HG03025 (cell line): ENCODE measurements around the gene CDH12.
"Not testable (repeated sequence)": the region's sequence is repeated elsewhere in the genome, so short reads cannot be mapped to it uniquely, and the experiment has no call there.

Source experiments
- ATAC-seq: cut with Tn5 transposase; IDR thresholded peaks from one replicate; pipeline ENCODE4 v1.9.1; 2021; ENCODE audit warnings: mild to moderate bottlenecking, moderate library complexity; ENCODE audit not compliant: unreplicated experiment, low FRiP score

CDH12 gene

DNA sequence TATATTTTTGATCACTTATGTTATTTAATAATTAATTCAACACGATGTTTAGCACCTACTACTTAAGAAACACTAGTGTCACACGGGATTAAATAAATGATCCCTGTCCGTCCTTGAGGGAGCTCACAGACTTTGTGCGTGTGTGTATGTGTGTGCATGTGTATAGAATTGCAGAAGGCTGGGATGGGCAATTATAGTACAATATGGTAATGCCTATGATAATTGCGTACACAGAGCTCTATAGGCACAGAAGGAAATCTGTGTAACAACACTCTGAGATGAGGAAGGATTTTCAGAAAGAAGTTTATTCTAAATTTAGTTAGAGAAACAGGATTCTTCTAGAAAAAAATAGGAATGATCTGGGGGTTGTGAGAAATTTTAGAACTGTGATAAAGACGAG lies 76.9 kb downstream of the CDH12 start:
- no peak for ATAC-seq

GRCh38 chr5:22774214-22774613 lies 78.9 kb downstream of the CDH12 start:
- ATAC-seq = not testable (repeated sequence)

- ATAC-seq = no peak
Observed at GRCh38 chr5:22764736-22765135, 88.4 kb downstream of the CDH12 start.

DNA sequence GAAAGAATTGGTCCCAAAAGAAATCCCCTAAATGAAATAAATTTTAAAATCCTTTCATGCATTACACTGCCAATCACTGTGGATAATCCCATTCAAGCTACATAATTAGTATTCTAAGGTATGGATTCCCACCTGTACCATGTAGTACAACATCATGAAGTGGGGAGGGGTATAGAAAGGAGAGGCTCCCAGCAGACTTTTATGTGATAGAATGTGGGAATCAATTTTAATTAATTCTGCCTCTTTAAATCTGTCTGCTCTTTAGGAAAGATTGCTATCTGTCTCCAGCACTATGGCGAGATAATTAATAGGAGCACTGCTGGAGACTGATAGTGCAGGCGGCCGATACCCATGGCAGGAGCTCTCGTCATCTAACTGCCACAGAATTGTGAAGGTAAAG lies 95.4 kb downstream of the CDH12 start:
- ATAC-seq = no peak

GRCh38 chr5:22754155-22754554 lies 99.0 kb downstream of the CDH12 start:
- no peak for ATAC-seq

DNA sequence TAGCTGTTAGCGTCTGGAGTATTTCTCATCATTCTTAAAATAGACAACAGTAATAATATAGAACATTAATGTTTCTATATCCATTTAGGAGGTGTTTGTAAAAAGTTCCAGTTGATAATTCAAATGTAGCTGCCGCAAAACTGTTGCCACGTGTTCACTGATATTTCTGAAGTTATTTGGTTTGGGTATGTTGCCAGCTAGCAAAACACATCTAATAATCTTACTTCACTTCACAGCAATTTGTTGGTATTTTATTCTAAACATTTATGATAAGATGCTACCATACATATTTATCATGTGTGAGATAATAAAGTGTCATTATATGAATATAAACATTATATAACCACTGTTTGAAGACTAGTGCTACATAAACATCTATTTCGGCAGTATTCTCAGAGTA lies 101.6 kb downstream of the CDH12 start:
- ATAC-seq = no peak

- ATAC-seq = no peak
Observed at GRCh38 chr5:22736443-22737003, 116.6 kb downstream of the CDH12 start.

GRCh38 chr5:22734907-22735306 lies 118.2 kb downstream of the CDH12 start:
- ATAC-seq = no peak

DNA sequence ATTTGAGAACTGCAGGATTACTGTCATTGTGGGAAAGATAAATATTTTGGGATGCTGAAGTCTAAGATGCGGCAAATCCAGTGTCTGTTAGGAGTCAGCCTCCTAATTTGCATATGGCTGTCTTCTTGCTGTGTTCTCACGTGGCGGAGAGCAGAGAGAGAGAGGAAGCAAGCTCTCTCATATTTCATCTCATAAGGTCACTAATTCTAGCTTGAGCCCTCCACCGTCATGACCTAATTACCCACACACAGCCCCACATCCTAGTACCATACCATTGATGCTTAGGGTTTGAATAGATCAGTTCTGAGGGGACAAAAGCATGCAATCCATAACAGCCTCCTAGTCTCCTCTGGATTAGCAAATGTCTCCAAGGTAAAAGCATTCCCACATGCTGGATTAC lies 124.5 kb downstream of the CDH12 start:
- ATAC-seq = no peak

DNA sequence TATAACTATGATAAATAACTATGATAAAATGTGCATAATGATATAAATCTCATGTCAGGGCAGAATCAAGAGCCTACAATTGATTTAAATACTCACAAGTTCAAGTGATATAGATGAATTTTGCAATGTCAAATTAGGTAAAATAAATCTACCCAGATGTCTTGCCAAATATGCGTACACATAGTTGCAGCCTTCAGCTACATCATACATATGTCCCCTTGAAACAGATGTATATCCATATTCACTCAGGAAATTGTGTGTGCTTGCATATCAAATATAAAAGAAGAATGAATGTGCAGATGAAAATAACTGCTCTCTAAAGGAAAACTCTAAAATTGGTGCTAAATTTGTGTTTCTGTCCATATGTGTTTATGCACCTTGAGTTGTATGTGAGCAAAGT lies 130.7 kb downstream of the CDH12 start:
- ATAC-seq = no peak

- ATAC-seq = no peak
Observed at GRCh38 chr5:22722056-22722455, 131.1 kb downstream of the CDH12 start.

DNA sequence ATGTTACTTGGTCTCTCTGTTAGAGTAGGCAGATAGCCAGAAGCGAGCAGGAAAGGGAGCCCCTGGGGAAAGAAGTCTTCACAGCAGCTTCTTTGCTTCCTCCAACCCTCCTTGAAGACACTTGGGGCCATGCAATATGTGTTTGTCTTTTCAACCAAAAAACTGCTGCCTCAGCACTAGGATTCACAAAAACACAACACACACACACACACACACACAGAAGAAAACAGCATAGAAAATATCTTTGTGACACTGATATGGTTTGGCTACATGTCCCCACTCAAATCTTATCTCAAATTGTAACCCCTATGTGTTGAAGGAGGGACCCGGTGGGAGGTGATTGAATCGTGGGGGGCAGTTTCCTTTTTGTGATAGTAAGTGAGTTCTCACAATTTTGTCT lies 133.3 kb downstream of the CDH12 start:
- ATAC-seq = no peak

DNA sequence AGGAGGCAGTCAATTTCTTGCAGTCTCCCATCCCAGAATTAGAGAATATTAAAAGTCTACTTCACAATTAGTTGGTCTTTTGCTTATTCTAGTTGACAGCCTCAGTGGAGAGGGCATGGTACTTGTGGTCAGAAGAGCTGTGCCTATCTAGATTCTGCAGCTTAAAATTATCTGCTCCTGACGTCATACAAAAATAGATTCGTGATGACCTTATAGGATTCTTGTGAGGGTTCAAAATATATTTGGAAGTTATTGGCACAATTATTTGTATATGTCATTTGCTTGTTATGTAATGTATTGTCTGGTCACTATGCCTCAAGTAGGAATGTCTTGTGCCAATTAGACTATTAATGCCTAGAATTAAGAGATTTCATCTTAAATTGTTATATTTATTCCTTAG lies 142.5 kb downstream of the CDH12 start:
- no peak for ATAC-seq

DNA sequence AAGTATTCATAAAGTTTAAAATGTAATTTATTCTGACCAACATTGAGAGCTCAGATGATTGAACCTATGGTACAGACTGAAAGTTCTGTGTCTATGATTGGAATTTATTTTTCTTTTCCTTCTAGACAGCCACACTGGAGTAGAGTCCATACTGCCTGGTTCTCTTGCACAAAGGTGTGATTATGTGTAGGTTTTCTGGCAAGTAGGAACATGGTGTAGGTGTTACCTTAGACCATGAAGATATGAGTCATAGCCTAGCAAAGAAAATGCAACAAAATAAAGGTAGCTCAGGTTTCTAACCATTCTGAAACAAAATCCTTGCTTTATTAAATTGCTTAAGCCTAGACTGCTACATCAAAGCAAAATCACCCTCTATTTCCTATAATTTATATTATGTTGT lies 143.4 kb downstream of the CDH12 start:
- ATAC-seq = no peak

DNA sequence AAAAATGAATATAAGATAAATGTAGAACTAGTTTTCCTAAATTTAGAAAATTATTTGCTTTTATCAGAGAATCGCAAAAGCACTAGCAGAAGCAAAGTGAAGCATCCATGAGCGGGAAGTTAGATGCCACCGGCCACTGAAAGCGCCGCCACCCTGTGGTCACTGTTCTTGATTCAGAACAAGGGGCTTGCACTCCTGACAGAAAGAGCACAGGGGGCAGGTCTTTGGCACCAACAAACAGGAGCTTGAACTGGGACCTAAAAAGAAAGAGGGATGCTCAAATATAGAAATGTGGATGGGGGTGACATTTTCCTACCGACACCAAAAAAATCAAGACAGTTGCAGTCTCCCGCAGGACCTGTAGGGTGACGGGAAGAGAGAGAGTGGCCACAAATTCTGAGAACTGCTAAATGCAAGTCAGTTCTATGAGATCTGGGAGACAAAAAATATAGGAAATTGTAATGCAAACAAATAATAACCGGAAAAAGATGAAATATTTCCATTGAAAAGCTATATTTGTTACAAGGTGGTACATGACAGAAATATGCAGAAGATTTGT lies 144.3 kb downstream of the CDH12 start:
- no peak for ATAC-seq

- ATAC-seq = no peak
Observed at GRCh38 chr5:22706901-22707300, 146.2 kb downstream of the CDH12 start.

DNA sequence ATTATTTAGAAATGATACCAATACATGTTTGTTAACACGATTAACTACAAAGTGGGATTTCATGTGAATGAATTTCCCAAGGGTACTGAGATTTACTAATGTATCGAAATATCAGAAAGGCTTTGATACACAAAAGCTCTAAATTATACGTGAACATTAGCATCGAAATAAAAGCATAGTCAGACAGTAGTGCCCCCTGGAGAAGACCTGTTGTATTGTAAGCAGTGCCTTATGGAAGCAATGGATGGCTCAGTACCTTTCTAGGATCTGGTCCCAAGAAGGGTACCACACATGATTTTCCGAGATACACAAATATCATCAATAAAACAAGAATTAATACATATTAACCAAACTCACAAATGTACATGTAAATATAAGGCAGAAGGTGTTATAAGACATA lies 153.8 kb downstream of the CDH12 start:
- ATAC-seq = no peak

DNA sequence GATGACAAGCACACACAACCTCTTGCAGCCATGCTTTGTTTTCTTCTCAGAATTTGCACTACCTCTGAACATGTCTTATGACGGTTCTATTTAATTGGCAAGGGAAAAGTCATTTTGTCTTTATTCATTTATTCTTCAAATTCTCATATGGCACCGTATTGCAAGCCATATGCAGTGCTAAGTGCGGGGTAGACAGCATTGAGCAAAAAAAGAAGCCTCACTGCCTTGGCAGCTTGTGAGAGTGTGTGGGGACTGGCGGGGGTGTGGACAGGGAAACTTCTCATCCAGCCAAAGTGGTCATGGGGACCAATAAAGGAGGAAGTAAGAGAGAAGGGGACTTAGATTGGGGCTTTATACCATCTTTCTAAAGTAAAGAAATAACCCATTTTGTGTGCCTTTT lies 160.0 kb downstream of the CDH12 start:
- no peak for ATAC-seq

DNA sequence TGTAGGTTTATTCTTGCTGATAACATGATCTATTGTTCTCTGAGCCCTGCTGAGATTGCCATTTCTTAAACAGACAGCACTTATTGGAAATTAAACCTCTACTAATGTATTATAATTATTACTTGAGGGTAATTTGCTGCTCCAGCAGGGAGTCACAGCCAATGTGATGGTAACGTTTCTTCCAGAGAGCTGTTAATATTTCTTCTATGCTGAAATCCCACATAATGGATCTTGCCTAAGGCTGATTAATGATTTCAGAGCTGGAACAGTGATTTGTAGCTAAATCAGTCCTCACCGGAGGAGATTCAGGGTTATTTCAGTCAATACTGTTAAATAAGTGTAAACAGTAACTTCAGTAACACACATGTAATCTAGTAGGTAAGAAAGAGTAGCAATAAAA lies 170.1 kb downstream of the CDH12 start:
- ATAC-seq = no peak

DNA sequence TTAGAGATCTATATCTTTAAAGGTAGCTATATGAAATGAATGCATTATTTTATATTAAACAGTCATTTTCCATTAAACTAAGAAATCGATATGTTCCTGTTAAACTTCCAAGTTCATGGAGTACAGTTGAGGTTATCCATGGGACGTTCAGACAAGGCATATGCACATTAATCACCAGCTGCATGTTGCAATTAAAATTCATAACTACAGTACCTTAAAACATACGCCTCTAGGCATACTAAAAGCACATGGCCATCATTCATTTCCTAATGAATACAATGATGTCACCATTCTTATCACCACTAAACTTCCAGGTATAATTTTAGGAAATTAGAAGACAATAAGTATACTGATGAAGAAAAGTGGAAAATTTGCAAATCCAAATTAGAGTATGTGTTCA lies 174.3 kb downstream of the CDH12 start:
- ATAC-seq = no peak

- no peak for ATAC-seq
Observed at GRCh38 chr5:22673131-22673530, 180.0 kb downstream of the CDH12 start.

GRCh38 chr5:22669345-22669744 lies 183.8 kb downstream of the CDH12 start:
- no peak for ATAC-seq

- no peak for ATAC-seq
Observed at GRCh38 chr5:22665801-22666200, 187.3 kb downstream of the CDH12 start.
